HG02981 (cell line): ENCODE measurements around the gene C2orf66.

ENCODE experiments used
- ATAC-seq: cut with Tn5 transposase; IDR thresholded peaks from one replicate; pipeline ENCODE4 v1.9.1; 2021; ENCODE audit warnings: mild to moderate bottlenecking, moderate library complexity; ENCODE audit not compliant: unreplicated experiment

The C2orf66 gene

DNA sequence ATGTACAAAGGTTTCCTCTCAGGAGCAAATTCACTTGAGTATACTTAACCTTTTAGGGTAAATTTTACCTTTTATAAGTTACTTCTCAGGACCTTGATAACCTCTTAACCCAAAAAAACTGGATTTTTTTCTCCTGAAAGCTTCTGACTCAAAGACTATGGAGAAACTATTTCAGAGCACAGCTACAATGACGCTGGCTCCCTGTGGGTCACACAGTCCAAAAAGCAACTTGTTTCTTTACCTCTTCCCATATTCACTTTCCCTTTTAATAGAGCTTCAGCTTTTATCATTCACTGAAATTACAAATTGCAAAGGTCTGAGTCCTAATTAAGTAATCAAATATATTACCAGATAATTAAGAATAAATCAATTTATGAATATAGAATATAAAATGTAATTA lies 42.1 kb downstream of the C2orf66 start:
- no peak for ATAC-seq

DNA sequence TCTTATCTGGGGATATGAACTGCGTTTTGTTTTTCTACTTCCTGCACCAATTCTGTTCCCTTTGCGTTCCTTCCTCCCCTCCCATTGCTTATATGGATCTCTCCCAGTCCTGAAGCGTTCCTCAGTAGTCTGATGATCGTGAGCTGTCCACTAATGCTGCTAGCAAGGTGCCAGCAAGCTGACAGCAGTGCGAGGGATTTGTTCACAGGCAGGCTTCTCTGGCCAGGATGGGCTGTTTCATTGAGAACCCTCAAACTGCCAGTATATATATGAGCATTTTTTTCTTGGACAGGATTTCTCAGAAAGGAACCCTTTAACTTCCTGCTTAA lies 49.8 kb downstream of the C2orf66 start:
- ATAC-seq: no peak

DNA sequence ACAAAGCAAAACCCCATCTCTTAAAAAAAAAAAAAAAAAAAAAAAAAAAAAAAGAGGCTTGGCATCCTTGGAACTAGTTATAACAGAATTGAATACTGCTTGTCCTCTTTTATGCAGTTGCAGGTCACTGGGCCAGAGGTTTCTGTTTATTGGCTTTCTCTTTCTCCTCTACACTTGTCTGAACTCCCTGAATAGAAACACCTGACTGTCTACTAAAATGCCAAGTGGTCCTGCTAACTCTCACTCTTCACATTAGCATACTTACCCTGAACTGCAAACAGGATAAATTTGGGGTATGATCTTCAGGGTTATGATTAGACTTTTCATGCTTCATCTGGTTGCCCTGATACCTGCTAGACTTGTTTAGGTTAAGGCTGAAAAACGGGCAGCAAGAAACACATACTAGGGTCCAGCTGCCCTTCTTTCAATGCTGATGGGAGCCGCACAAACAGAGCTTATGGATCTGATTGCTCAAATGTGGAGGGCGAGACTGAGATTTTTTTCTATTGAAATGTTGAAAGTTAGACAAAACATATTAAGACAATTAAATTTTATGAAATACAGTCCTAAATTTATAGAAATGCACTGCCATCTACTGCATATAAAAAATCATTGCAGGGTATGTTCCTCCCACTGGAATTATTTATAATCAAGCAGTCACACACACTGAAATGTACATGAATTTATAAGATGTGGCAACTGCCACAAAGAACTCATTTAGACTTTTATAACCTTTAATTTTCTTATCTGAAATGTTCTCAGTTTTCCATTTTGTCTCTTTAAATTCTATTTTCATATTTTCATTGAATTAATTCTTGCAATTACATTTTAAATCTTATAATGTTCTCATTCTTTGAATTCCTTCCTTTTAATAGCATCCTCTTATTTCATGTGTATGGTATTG lies 50.4 kb downstream of the C2orf66 start:
- ATAC-seq: no peak
